ENCODE measurements around the gene EIF5.

EIF5 gene

DNA sequence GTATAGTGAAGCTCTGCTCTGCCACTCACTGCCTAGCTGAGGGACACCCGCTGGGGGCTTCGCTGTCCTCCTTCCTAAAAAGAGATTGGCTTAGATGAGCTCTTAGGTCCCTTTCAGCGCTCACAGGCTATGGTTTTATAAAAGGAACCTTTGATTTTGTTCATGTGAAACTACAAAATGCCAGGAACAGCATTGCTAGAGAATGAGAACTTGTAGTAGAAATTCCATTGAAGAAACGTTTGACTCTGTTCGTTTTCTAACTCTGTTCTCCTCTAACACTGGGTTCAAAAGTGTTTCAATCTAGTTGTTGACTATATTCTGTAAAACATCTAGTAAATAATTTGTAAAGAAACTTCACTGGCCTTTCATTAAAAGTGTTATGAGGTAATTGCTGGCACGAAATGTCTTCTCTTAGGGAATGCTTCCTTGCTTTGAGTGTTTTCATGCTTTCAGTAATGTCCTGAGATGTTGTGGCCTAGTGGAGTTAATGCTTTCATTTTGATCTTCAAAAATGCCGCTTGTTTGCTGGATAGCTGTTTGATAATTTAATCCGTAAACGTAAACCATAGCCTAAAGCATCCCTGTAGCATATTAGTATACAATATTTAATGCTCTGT lies 52.8 kb downstream of the EIF5 start:
- ATAC-seq (no peak), DNase-seq (no peak)
- Mint-ChIP-seq H3K4me1 (peaks cover 58% of the 10 kb centered on the region), H3K27ac (peak overlapping the region; percentile 12 to 90), H3K9me3 (no peaks in the 10 kb centered on the region), H3K4me3 (peak overlapping the region; percentile 98), H3K27me3 (peaks cover 5% of the 10 kb centered on the region)

DNA sequence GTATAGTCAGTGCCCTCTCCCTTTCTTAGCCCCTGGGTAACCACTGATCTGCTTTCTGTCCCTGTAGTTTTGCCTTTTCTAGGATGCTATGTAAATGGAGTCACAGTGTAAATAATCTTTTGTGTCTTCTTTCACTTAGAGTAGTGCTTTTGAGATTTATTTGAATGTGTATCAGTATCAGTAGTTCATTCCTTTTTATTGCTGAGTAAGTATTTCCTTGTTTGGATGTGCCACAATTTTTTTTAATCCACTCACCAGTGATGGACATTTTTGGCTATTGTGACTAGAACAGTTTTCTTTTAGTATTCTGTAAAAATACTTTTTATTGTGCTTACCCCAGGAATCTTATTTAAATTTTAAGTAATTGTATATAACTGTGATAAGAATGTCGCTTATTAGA lies 54.6 kb downstream of the EIF5 start:
- peak overlapping the region; percentile 40 to 98 for H3K4me3 Mint-ChIP-seq
- H3K27ac Mint-ChIP-seq: no peak overlapping the region
- no peak for DNase-seq
- H3K9me3 Mint-ChIP-seq: no peaks in the 10 kb centered on the region
- H3K4me1 Mint-ChIP-seq: peaks cover 46% of the 10 kb centered on the region
- H3K27me3 Mint-ChIP-seq: no peaks in the 10 kb centered on the region
- ATAC-seq: no peak

DNA sequence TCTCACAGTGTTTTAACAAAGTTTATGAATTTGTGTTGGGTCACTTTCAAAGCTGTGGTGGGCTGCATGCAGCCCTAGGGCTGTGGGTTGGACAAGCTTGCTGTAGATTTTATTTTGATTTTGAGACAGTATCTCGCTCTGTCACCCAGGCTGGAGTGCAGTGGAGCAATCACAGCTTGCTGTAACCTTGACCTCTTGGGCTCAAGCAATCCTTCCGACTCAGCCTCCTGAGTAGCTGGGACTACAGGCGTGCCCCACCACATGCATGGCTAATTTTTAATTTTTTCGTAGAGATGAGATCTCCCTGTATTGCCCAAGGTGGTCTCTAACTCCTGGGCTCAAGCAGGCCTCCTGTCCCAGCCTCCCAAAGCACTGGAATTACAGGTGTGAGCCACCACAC lies 56.6 kb downstream of the EIF5 start:
- no peaks in the 10 kb centered on the region for H3K9me3 Mint-ChIP-seq
- peaks cover 53% of the 10 kb centered on the region for H3K4me1 Mint-ChIP-seq
- no peak for ATAC-seq
- H3K27me3 Mint-ChIP-seq: no peaks in the 10 kb centered on the region
- no peak for DNase-seq
- H3K27ac Mint-ChIP-seq: no peak overlapping the region
- no peak overlapping the region for H3K4me3 Mint-ChIP-seq

DNA sequence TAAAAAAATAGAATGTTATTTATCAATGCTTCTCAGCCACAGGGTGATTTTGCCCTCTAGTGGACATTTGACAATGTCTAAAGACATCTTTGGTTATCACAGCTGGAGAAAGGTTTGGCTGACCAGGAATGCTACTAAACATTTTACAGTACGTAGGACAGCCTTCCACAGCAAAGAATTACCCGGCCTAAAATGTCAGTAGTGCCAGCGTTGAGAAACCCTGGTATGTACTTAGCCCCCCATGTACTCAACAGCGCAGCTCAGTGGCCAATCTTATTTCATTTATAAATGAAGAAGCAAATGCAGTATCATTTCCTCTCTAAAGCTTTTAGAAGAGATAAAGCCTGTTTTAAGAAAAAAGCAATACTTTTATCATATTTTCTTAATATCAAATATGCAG lies 57.0 kb downstream of the EIF5 start:
- peaks cover 57% of the 10 kb centered on the region for H3K4me1 Mint-ChIP-seq
- DNase-seq (peak; percentile 18 to 20), ATAC-seq (peak; percentile 69)
- no peak overlapping the region for H3K27ac Mint-ChIP-seq
- H3K4me3 Mint-ChIP-seq: no peak overlapping the region
- no peaks in the 10 kb centered on the region for H3K27me3 Mint-ChIP-seq
- no peaks in the 10 kb centered on the region for H3K9me3 Mint-ChIP-seq

DNA sequence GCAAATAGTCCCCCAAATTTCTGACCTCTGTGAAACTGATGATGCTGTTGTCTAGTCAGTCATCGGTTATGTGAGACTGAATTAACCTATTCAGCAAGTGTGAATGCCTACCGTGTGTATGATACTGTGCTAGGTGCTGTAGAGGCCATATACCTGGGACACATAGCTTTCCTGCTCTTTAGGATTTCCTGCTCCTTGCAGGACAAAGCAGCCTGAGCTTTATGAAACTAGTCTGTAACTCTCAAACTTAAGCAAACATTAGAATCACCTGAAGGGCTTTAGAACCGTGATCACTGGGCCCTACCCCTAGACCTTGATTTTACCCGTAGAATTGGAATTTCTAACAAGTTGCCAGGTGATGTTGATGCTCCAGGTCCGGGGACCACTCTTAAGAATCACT lies 58.1 kb downstream of the EIF5 start:
- Mint-ChIP-seq H3K4me1 (peaks cover 62% of the 10 kb centered on the region), H3K4me3 (no peak overlapping the region), H3K27ac (no peak overlapping the region), H3K27me3 (no peaks in the 10 kb centered on the region), H3K9me3 (no peaks in the 10 kb centered on the region)
- DNase-seq: no peak
- no peak for ATAC-seq

DNA sequence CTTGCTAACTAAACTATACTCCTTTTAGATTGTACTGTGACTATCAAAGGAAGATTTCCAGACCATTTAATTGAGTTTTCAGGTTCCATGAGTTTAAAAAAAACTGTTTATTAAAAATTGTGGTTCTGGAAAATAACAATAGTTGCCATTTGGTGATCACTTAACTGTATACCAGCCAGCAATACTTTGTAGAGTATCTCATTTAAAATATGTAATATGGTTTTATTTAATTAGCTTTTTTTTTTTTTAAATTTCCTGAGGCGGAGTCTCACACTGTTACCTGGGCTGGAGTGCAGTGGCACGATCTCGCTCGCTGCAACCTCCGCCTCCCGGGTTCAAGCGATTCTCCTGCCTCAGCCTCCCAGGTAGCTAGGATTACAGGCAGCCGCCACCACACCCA lies 58.5 kb downstream of the EIF5 start:
- Mint-ChIP-seq H3K27ac (no peak overlapping the region), H3K27me3 (no peaks in the 10 kb centered on the region), H3K4me3 (no peak overlapping the region), H3K9me3 (no peaks in the 10 kb centered on the region), H3K4me1 (peaks cover 62% of the 10 kb centered on the region)
- ATAC-seq (no peak), DNase-seq (no peak)

DNA sequence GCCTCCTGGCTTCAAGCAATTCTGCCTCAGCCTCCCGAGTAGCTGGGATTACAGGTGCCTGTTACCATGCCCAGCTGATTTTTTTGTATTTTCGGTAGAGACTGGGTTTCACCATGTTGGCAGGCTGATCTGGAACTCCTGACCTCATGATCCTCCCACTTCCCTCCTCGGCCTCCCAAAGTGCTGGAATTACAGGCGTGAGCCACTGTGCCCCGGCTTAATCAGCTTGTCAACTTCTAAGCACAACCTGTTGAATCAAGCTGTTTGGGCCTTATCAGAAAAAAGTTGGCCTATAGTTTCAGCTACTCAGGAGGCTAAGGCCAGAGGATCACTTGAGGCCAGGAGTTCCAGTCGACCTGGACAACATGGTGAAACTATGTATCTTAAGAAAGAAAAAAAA lies 59.0 kb downstream of the EIF5 start:
- no peak for ATAC-seq
- Mint-ChIP-seq H3K27ac (peak overlapping the region in 1 of 2 donors; percentile 27), H3K27me3 (no peaks in the 10 kb centered on the region), H3K9me3 (no peaks in the 10 kb centered on the region), H3K4me1 (peaks cover 62% of the 10 kb centered on the region), H3K4me3 (no peak overlapping the region)
- DNase-seq: no peak

DNA sequence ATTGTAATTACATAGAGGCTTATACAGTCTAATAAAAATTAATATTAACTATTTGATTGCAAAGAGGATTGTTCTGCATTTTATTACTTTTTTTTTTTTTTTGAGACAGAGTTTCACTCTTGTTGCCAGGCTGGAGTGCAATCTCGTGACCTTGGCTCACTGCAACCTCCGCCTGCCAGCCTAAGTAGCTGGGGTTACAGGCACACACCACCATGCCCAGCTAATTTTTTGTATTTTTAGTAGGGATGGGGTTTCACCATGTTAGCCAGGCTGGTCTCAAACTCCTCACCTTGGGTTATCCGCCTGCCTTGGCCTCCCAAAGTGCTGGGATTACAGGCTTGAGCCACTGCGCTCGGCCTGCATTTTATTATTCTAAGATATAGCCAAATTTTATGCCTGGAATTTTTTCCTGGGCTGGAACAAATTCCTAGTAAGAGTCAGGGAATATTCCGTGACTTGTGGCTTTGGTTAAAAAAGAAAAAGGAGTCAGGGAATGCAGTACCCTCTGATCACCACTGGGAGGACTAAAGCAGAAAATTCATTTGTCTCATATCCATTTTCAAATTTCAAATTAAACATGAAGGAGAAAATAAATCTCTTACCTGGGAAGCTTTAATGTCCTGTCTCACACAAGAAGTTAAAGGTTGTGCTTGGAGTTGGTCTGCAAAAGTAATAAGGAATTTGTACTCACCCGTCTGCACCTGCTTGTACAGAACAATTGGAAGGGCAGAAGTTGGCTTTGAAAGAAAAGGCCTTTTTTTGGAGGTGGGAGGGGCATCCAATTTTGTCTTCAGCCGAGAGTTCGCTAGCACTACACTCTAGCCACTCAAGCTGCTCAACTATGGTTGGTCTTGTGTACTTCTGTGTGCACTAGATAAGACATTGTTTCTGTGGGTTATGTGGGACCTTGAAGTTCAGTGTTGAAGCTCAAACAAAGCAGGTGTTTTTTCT lies 59.9 kb downstream of the EIF5 start:
- Mint-ChIP-seq H3K27me3 (no peaks in the 10 kb centered on the region), H3K27ac (no peak overlapping the region), H3K9me3 (no peaks in the 10 kb centered on the region), H3K4me1 (peaks cover 58% of the 10 kb centered on the region), H3K4me3 (peak overlapping the region; percentile 8 to 23)
- ATAC-seq: peak; percentile 37
- DNase-seq: no peak

All from stimulated activated naive CD8-positive, alpha-beta T cell treated with anti-CD3 and anti-CD28 coated beads, Interleukin-15, amount 100 ng/mL, for 72 hours (primary cell).